ENCODE results near the gene NAALADL2. TPM values are rescaled to one million over a fixed set of nuclear protein-coding genes. Genes with fewer than 3 reads are reported as not detected.

The NAALADL2 gene
- total and polyA plus RNA-seq, 2 donors (not counting 1 experiment from before 2014, with no cell fraction given): 8.8 to 11.6 TPM

DNA sequence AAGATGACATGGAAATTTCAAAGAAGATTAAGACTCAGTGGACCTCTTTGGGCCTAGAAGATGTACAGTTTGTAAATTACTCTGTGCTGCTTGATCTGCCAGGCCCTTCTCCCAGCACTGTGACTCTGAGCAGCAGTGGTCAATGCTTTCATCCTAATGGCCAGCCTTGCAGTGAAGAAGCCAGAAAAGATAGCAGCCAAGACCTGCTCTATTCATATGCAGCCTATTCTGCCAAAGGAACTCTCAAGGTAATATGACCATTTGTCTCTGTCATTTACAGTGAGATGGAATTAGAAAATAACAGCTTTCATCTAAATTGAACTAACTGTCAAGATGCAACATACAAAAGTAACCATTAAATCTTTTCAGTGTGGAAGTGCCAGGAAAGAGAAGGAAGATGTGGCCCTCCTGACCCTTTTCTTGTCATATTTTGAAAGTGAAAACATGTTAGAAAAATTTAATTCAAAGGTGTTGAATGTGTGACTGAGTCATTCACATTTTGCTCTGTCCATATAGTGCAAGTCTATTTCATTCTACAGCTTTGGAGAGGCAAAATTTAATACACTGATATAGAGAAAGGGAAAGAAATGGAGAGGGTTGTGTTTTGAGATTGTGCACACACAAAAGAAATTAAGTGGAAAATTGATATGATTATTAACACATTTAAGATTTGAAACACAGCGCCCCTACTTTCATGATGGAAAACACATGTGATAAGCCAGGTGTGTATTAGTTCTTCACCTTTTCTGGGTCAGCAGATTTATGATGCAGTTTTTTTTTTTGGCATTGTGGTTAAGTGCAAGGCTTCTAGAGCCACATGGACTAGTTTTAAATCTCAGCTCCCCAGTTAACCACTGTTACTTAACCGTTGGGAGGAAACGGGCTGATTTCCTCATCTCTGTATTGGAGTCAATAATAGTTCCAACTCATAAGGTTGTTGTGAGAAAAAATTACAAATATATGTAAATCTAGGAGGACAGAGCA lies 375.1 kb downstream of the NAALADL2 start:
- H4K20me1 ChIP-seq (ENCODE audit: control insufficient read depth, extremely low read depth, insufficient read depth, low read length): no peaks in the 10 kb centered on the region
- H3K9ac ChIP-seq (ENCODE audit: insufficient read depth, low read length): no peak overlapping the region
- no peak overlapping the region for H3K4me3 ChIP-seq (replicated peaks in 1 of 4; ENCODE audit: control extremely low read depth in 1 of 4, insufficient read depth in 1 of 4, low read depth in 3 of 4, low read length in 4 of 4)
- no peaks in the 10 kb centered on the region for H3K27me3 ChIP-seq (ENCODE audit: control insufficient read depth, insufficient read depth, low read length)
- H3K4me1 ChIP-seq (ENCODE audit: control insufficient read depth, extremely low read depth, insufficient read depth, low read length): no peaks in the 10 kb centered on the region
- no peaks in the 10 kb centered on the region for H3K79me2 ChIP-seq (ENCODE audit: control insufficient read depth, insufficient read depth, low read length)
- DNase-seq (ENCODE audit: low read depth in 2 of 2): no peak
- no peak overlapping the region for H3K4me2 ChIP-seq (ENCODE audit: extremely low read depth, insufficient read depth, low read length)
- no peak for TF ChIP-seq EZH2 (IDR thresholded peaks at IDR 0.05; ENCODE audit: low read length, missing control alignments)
- TF ChIP-seq, protein P1, sequence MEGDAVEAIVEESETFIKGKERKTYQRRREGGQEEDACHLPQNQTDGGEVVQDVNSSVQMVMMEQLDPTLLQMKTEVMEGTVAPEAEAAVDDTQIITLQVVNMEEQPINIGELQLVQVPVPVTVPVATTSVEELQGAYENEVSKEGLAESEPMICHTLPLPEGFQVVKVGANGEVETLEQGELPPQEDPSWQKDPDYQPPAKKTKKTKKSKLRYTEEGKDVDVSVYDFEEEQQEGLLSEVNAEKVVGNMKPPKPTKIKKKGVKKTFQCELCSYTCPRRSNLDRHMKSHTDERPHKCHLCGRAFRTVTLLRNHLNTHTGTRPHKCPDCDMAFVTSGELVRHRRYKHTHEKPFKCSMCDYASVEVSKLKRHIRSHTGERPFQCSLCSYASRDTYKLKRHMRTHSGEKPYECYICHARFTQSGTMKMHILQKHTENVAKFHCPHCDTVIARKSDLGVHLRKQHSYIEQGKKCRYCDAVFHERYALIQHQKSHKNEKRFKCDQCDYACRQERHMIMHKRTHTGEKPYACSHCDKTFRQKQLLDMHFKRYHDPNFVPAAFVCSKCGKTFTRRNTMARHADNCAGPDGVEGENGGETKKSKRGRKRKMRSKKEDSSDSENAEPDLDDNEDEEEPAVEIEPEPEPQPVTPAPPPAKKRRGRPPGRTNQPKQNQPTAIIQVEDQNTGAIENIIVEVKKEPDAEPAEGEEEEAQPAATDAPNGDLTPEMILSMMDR (conservative IDR thresholded peaks at IDR 0.05 in 1 of 2, IDR thresholded peaks at IDR 0.05 in 1 of 2; ENCODE audit: low read depth in 1 of 2, low read length in 2 of 2): no peak
- H3K9me3 ChIP-seq (ENCODE audit: control insufficient read depth, insufficient read depth, low read depth, low read length): no peaks in the 10 kb centered on the region
- no peak overlapping the region for H2AFZ ChIP-seq (ENCODE audit: low read length)
- H3K36me3 ChIP-seq (ENCODE audit: control insufficient read depth, insufficient read depth, low read length): no peaks in the 10 kb centered on the region
- H3K27ac ChIP-seq (ENCODE audit: insufficient read depth, low read length): no peak overlapping the region

DNA sequence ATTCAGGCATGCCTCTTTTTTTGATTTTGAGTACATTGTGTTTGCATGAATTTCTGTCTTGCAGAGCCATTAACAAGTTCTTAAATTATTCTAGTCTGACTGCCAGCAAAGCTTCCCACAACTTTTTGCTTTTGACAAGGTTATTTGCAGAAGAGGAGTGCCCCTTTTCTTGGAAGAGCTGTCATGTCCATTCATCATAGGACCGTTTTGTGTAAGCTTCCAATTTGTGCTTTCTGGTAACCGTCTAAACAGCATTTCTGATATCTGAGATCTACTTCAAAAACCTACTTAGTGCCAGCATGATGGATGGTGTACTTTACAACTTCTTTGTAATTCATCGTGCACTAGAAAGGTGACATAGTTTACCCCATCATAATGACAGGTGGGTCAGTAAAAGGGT lies 379.7 kb downstream of the NAALADL2 start:
- Histone ChIP-seq H3K27me3 (ENCODE audit: control insufficient read depth, insufficient read depth, low read length) (no peaks in the 10 kb centered on the region), H3K79me2 (ENCODE audit: control insufficient read depth, insufficient read depth, low read length) (no peaks in the 10 kb centered on the region), H4K20me1 (ENCODE audit: control insufficient read depth, extremely low read depth, insufficient read depth, low read length) (no peaks in the 10 kb centered on the region), H3K9me3 (ENCODE audit: control insufficient read depth, insufficient read depth, low read depth, low read length) (no peaks in the 10 kb centered on the region), H3K4me1 (ENCODE audit: control insufficient read depth, extremely low read depth, insufficient read depth, low read length) (no peaks in the 10 kb centered on the region), H3K9ac (ENCODE audit: insufficient read depth, low read length) (no peak overlapping the region), H2AFZ (ENCODE audit: low read length) (no peak overlapping the region), H3K36me3 (ENCODE audit: control insufficient read depth, insufficient read depth, low read length) (no peaks in the 10 kb centered on the region), H3K4me2 (ENCODE audit: extremely low read depth, insufficient read depth, low read length) (no peak overlapping the region), H3K27ac (ENCODE audit: insufficient read depth, low read length) (no peak overlapping the region), H3K4me3 (replicated peaks in 1 of 4; ENCODE audit: control extremely low read depth in 1 of 4, insufficient read depth in 1 of 4, low read depth in 3 of 4, low read length in 4 of 4) (no peak overlapping the region)
- peak in 1 of 2 donors; percentile 16 for DNase-seq (ENCODE audit: low read depth in 2 of 2)
- no peak for TF ChIP-seq EZH2 (IDR thresholded peaks at IDR 0.05; ENCODE audit: low read length, missing control alignments)
- TF ChIP-seq, protein P1 (conservative IDR thresholded peaks at IDR 0.05 in 1 of 2, IDR thresholded peaks at IDR 0.05 in 1 of 2; ENCODE audit: low read depth in 1 of 2, low read length in 2 of 2): no peak

DNA sequence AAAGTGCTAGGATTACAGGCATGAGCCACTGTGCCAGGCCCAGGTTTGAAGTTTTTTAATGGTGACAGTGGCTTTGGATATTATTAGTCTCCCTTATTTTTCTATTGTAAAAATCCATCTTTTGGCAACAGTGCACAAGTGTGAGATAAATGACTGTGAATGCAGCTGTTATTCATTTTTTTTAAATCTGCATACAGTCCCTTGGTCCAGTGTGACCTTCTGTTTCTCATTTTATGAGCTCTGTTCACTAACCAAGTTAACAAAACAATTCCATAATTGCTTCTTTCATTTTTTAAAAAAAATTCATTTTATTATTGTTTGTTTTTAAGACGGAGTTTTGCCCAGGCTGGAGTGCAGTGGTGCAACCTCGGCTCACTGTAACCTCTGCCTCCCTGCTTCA lies 381.8 kb downstream of the NAALADL2 start:
- TF ChIP-seq, protein P1 (conservative IDR thresholded peaks at IDR 0.05 in 1 of 2, IDR thresholded peaks at IDR 0.05 in 1 of 2; ENCODE audit: low read depth in 1 of 2, low read length in 2 of 2): no peak
- no peak for TF ChIP-seq EZH2 (IDR thresholded peaks at IDR 0.05; ENCODE audit: low read length, missing control alignments)
- no peaks in the 10 kb centered on the region for H3K4me1 ChIP-seq (ENCODE audit: control insufficient read depth, extremely low read depth, insufficient read depth, low read length)
- H3K9ac ChIP-seq (ENCODE audit: insufficient read depth, low read length): no peak overlapping the region
- no peak overlapping the region for H3K4me2 ChIP-seq (ENCODE audit: extremely low read depth, insufficient read depth, low read length)
- no peak overlapping the region for H3K4me3 ChIP-seq (replicated peaks in 1 of 4; ENCODE audit: control extremely low read depth in 1 of 4, insufficient read depth in 1 of 4, low read depth in 3 of 4, low read length in 4 of 4)
- no peak overlapping the region for H2AFZ ChIP-seq (ENCODE audit: low read length)
- H3K36me3 ChIP-seq (ENCODE audit: control insufficient read depth, insufficient read depth, low read length): no peaks in the 10 kb centered on the region
- H3K79me2 ChIP-seq (ENCODE audit: control insufficient read depth, insufficient read depth, low read length): no peaks in the 10 kb centered on the region
- no peaks in the 10 kb centered on the region for H3K9me3 ChIP-seq (ENCODE audit: control insufficient read depth, insufficient read depth, low read depth, low read length)
- H3K27ac ChIP-seq (ENCODE audit: insufficient read depth, low read length): no peak overlapping the region
- H3K27me3 ChIP-seq (ENCODE audit: control insufficient read depth, insufficient read depth, low read length): no peaks in the 10 kb centered on the region
- no peak for DNase-seq (ENCODE audit: low read depth in 2 of 2)
- H4K20me1 ChIP-seq (ENCODE audit: control insufficient read depth, extremely low read depth, insufficient read depth, low read length): no peaks in the 10 kb centered on the region
